EL (cell line): ENCODE results near the gene BACE2.
"Not testable (repeated sequence)": the region's sequence is repeated elsewhere in the genome, so short reads cannot be mapped to it uniquely, and the experiment has no call there.

Source experiments
- DNase-seq: peaks from one replicate; pipeline ENCODE4 v3.0.0-alpha.2; 2016

BACE2 gene

GRCh38 chr21:41186755-41187536 is 19.0 kb downstream of the BACE2 start:
- no peak for DNase-seq

- no peak for DNase-seq
Observed at GRCh38 chr21:41187537-41188025, 19.6 kb downstream of the BACE2 start.

DNA sequence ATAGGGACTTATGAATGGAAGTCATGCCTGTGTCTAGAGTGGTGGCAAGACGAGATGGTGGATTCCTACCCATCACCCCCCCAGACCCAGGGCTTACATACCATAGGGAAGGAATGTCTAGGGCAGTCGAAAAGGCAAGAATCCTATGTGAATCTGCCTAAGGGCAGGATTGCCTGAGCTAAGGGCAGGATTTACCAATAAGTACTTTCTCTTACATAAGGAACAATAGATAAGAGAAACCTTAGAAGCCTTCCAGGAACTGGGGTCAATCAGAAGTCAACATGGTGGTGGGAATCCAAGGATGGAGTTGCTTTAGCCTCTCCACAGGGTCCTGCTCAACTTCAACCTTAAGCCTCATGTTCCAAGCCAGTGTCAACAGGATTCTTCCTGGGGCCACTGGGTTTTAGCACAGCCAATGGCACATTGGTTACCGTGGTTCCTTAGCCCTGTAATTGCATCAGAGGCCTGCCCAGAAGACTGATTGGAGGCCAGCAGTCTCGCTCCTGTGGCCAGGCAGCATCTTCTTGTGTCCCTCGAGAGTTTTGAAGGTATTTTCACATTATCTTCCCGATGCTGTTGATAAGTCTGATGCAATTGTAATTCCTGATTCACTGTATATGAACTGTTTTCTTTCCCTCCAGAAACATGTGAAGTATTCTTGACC is 20.7 kb downstream of the BACE2 start:
- DNase-seq, result no peak

GRCh38 chr21:41189150-41189745 is 21.3 kb downstream of the BACE2 start:
- no peak for DNase-seq

- not testable (repeated sequence) for DNase-seq
Observed at GRCh38 chr21:41192552-41192951, 24.6 kb downstream of the BACE2 start.

- no peak for DNase-seq
Observed at GRCh38 chr21:41195311-41195710, 27.4 kb downstream of the BACE2 start.

GRCh38 chr21:41196993-41197392 is 29.0 kb downstream of the BACE2 start:
- peak; percentile 11 for DNase-seq

- no peak for DNase-seq
Observed at GRCh38 chr21:41197582-41197981, 29.6 kb downstream of the BACE2 start.

DNA sequence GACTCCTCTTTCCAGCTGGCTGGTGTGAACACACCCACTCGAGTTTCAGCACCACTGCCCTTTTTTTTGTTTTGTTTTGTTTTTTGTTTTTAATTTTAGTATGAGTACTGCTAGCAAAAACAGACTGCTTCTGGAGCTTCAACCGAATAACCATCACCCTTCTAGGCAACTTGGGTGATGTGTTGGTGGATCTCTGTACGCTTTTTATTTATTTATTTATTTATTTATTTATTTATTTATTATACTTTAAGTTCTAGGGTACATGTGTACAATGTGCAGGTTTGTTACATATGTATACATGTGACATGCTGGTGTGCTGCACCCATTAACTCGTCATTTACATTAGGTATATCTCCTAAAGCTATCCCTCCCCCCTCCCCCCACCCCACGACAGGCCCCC is 30.7 kb downstream of the BACE2 start:
- DNase-seq, result not testable (repeated sequence)

GRCh38 chr21:41199123-41199522 is 31.2 kb downstream of the BACE2 start:
- no peak for DNase-seq

DNA sequence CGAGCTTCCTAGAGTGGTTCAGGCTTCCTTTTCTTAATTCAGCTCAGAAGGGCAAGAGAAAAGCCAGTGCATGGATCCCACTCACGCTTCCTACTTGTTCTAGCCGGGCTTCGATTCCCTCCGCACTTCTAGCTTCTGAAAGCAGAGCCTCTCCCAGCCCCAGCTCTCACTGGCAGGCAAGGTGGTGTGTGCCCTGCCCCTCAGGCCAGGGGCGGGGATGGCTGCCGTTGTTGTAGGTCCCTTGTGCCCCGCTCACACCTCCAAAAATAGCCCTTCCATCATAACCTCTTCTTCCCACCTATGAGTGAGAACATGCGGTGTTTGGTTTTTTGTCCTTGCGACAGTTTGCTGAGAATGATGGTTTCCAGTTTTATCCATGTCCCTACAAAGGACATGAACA is 31.6 kb downstream of the BACE2 start:
- no peak for DNase-seq

- no peak for DNase-seq
Observed at GRCh38 chr21:41201385-41201784, 33.4 kb downstream of the BACE2 start.

- DNase-seq, result no peak
Observed at GRCh38 chr21:41204736-41205135, 36.8 kb downstream of the BACE2 start.

DNA sequence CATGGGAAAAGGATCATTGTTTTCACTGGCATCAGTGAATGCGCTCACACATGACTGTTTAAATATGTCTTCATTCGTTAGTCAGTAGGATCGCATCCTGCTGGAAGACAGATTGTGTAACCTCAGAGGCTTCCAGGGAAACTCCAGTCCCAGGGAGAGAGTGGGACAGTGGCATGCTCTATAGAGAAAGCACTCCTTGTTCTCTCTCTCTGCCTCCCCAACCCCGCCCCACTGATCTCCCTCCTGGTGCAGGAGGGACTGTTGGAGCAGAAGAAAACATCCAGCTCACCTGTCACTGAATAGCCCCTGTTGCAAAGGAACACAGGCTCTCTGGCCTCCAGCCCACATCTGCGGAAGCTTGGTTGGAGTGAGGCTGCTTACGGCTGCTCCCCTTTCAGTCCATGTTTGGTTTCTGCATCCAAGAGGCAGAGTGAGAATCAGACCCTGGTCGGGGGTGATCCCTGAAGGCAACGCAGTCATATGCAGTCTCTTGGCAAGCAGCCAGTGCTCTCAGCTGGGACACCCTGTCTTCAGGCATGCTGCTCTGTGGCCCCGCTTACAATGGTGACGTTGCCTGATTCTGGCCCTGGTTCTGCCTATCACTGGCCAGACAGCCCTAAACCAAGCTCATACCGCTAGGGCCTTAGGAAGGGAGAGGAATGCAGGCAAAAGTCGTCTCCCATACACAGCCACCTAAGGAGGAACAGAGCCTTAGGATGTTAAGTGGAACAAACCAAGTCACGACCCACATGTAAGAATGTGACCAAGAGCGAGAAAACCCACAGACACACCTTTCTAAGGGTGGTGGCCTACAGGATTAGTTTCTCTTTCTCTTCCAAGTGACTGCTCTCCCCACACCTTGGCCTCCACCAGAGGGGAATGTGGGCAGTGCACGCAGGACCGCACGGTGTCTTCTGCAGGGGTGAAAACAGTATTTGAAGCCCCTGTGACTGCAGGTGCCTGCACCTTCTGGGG is 39.7 kb downstream of the BACE2 start:
- DNase-seq, result peak; percentile 38

GRCh38 chr21:41208376-41208763 is 40.4 kb downstream of the BACE2 start:
- DNase-seq, result no peak

- DNase-seq, result no peak
Observed at GRCh38 chr21:41209016-41209619, 41.2 kb downstream of the BACE2 start.

- DNase-seq, result no peak
Observed at GRCh38 chr21:41210426-41211059, 42.6 kb downstream of the BACE2 start.

- no peak for DNase-seq
Observed at GRCh38 chr21:41211060-41211805, 43.3 kb downstream of the BACE2 start.

DNA sequence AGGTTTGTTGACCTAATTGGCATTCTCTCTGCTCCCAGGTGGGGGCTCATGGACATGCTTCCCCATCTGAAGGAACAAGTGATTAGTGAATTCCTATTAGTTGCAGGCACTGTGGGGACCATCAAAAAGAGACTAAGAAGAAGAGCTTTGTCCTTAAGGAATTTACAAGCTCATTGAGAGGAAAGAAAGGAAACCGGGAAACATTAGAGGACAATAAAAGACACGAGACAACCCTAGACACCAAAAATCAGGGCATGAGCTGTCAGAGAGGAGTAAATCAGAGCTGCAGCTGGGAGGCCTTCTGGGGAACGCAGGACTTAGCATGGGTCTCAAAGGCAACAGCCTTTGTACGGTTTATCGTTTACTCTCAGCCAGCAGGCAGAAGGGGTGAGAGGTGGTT is 45.1 kb downstream of the BACE2 start:
- DNase-seq, result no peak

- DNase-seq, result no peak
Observed at GRCh38 chr21:41215856-41216408, 48.0 kb downstream of the BACE2 start.

DNA sequence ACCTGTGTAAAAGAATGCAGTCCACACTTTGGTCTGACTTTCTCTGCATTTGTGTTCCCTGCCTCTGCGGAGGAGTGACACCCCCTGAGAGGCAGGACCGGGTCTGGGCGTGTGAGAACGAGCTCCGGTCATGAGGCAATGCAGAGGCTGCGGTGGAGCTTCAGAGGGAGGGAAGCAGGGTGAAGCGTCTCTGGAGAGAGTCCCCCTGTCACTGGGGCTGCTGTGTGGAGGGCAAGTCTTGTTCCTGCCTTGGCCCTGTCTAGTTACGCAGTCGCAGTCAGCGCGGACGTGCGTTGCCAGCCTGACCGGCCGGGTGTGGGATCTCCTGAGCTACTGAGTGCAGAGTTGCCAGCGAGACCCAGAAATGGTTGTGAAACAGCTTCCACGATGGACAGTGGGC is 48.5 kb downstream of the BACE2 start:
- no peak for DNase-seq
